SH-SY5Y (cell line): Measurements from ENCODE around the gene STK11.

ENCODE experiments used
- GATA2 ChIP-seq: IDR thresholded peaks from 2 replicates; pipeline ENCODE4 v1.6.1; 2011; ENCODE audit warnings: mild to moderate bottlenecking, low read depth, low read length
- GATA3 ChIP-seq: IDR thresholded peaks from 2 replicates; pipeline ENCODE4 v1.6.1; 2011; ENCODE audit warnings: low read depth, mild to moderate bottlenecking, low read length, moderate library complexity

STK11 gene

DNA sequence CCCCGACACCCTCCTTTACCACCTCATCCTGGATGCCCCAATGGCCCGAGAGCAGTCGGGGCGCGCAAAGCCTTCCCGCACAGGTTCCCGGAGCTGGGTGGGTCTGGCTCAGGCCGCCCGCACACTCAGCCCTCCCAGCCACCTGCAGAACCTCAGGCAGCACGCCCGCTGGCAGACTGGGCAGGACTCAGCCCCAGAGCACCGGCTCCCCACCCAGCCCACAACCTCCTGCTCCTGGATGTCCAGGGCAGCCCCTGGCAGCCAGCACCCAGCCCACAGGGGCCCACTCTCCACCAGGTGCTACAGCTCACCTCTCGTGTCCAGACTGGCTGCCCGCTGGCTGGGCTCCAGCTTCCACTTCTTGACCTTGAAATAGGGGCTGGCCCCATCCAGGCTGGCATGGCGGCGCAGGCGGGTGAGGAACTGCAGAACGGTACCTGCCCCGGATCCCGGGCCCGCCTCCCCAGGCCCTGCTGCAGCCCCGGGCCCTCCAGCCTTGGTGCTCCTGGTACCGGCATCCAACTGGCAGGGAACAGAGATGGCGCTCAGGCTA, 27.6 kb downstream of the STK11 start:
- TF ChIP-seq GATA2 (no peak), GATA3 (no peak)

DNA sequence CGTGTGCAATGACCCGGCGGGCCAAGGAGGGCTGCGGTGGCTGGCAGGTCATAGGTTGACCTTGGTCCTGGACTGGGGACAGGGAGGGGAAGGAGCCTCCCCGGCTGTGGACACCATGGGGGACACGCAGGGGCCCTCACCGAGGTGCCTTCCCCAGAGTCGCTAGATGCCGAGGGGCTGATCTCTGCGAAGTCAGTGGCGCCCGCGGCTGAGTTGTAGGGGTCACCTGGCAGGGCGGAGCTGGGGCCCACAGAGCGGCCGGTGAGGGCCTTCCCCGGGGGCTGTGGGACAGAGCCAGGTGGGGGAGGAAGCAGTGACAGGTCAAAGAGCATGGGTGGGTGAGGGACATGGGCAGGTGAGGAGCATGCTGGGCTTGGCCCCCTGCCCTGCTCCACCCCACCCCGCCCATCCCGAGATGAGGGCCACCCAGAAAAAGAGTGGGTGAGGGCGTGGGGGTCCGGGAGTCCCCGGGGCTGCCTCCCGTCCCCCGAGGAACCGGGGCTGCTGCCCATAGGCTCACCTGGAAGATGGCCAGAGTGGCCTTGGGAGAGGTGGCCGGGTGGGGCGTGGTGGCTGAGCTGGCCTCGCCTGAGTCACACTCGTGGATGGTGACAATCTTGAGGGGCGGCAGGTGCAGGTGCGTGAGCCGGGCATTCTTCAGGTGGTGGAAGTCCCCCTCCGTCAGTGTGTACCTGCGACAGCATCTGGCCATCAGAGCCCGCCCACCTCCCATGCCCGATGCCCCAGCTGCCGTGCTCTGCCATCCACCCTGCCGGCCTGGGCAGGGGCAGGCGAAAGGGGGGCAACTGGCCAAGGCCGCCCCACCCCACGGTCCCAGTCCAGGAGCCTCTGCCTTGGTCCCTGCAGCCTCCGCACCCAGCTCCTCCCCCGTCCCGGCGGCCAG, 28.7 kb downstream of the STK11 start:
- TF ChIP-seq GATA3: no peak
- no peak for TF ChIP-seq GATA2

DNA sequence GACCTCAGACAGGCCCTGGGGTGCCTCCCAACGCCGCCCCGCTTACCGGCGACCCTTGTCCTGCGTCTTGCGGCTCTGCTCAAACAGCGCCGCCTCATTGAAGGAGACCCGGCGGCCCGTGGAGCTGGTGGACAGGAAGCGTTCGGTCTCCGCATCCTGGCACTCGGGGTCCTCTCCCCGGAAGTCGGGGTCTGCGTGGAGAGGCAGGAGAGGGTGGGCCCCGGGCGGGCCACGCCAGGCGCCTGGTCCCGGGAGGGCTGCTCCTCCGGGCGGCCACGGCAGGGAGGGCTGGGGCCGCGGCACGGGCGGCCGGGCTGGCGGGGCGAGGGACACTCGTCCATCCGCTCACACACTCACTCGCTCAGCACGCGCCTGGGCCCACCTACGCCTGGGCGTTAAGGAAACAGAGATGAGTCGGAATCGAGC, 29.4 kb downstream of the STK11 start:
- TF ChIP-seq GATA2 (no peak), GATA3 (no peak)

DNA sequence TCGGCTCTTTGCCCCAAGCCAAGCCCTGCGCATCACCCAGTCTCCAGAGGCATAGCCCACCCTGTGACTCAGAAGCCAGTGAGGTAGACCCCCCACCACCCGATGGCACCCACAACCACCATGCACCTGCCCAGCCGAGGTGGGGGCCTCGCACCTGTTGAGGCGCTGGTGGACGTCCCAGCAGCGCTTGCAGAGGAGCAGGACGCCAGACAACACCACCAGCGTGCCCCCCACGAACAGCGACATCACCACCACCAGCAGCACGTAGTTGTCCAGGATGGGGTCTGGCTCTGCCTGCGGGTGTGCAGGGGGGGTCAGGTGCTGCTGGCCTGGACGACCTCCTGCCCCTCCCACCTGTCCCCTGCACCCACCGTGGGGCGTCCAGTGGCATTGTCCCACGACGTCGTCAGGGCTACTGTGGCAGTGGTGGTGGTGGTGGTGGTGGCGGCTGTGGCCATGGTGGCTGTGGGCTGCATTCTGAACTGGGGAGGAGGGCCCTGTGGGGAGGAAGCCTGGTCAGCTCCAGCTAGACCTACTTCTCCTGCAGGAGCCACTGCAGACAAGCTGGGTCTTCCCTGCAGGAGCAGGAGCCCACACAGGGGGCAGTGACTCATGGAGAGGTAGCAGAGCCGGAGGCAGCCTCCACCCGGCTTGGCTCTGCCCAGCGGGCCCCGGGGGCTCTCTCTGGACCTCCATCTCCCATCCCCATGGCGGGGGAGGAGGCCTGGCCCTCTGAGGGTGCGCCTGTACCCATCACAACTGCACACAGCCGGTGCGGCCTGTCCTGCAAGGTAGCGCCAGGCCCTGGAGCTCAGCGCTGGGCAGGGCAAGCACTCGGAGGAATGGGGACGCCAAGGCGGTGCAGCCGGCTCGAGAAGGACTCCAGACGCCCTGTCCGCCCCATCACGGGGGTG, 30.3 kb downstream of the STK11 start:
- no peak for TF ChIP-seq GATA3
- TF ChIP-seq GATA2: no peak

DNA sequence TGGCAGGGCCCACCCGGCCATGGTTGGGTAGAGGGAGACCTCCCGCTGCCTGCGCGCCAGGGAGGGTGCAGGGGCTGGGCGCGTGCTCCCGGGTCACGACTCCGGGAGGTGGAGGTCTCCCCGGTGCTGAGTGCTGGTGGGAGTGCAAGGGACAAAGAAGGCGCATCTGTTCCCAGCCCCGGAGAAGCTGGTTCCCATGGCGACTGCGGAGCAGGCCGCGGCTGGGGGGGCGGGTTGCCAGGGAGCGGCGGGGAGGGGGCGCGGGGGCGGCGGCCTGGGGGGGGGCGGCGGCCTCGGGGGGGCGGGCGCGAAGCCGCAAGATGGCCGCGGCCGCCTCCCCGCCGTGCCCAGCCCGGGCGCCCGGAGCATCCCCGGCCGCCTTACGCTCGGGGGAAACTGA, 31.0 kb downstream of the STK11 start:
- TF ChIP-seq GATA2 (no peak), GATA3 (no peak)

DNA sequence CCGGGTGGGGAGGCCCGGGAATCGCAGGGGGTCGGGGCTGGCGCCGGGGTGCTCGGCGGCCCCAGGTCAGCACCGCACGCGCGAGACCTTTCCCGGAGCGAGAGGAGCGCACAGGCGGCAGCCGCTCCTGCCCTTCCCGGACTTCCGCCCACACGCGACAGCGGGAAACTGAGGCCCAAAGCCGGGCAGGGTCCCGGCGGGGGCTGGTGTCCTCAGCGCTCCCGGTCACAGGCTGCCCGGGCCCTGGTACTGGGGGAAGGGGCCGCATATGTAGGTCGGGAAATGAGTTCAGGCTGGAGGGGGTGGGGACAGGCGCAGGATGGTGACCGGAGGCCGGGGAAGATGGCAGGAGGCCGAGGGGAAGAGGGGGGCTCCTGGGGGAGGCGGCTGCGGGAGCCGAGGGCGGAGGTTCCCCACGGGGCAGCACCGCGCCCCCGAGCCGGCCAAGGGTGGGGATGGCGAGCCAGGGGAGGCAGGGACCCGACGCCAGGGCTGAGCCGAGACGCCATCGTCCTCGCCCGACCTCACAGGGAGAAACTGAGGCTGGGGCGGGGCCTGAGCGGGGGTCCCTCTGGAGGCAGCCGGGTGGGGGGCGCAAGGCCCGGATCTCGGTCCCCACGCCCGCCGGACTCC, 31.6 kb downstream of the STK11 start:
- no peak for TF ChIP-seq GATA2
- TF ChIP-seq GATA3: no peak

DNA sequence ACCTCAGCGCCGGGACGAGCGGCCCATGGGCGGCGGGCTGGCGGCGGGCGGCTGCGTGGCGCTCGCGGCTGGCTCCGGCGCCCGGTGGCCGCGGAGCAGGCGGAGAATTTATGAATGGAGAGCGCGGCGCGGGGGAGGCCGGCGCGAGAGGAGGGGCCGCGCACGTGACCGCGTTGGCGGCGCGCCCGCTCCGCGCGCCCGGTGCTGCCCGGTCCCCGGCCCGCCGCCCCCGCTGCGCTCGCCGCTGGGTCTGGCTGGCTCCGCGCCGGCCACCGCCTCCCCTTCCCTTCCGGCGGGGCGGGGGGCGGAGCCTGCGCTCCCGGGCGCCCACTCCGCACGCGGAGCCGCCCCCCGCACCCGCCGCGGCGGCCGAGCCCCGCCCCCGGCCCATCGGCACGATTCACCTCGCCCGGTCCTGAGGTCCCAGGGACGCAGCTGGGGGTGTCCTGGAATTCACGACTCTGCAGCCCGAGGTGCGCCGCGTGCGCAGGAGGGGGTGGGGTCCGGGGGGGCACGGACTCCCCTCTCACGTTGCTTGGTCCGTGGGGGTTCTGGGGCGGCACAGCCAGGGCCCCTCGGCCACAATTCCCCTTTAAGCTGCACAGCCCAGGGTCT, 32.3 kb downstream of the STK11 start, which contains the start of gene CBARP:
CBARP (minus strand) TSS at position 252 of the 615 bp plus-strand sequence. CDS start 1,905 bp downstream, outside the sequence.
- TF ChIP-seq GATA2: no peak
- no peak for TF ChIP-seq GATA3

DNA sequence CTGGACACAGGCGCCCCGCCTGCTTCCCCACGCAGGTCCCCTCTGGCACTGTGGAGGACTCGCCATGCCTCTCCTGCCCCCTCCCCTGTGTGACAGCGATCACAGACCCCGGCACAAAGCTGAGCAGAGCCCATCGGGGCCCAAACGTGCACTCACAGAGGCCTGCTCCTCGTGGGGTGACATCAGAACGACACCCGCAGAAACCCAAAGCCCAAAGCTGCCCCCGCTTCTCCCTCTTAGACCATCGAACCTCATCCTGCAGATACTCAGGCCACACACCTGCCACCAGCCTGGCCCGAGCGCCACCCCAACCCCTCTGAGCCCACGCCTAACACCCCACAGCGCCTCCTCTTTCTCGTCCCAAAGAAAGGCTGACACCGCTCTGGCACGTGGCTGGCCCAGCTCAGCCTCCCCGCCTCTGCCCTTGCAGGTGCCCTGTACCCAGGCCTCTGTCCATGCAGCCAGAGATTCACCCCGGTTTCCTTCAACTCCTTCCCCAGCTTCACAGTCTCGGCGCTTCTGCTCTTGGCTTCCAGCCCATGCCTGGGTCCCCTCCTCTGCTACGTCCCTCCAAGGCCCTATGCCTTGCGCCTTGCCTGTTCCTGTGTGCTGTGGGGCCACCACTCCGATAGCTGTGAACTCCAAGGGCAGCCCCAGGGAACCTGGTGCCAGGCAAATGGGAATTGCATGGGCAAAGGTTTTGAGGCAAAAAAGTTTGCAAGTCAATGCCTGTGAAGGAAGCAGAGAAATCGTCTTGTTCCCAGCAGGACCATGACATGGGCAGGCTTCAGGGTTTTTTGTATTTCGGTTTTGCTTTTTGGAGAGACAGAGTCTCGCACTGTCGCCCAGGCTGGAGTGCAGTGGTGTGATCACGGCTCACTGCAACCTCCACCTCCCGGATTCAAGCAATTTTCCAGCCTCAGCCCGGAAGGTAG, 33.1 kb downstream of the STK11 start:
- TF ChIP-seq GATA3 (no peak), GATA2 (no peak)

DNA sequence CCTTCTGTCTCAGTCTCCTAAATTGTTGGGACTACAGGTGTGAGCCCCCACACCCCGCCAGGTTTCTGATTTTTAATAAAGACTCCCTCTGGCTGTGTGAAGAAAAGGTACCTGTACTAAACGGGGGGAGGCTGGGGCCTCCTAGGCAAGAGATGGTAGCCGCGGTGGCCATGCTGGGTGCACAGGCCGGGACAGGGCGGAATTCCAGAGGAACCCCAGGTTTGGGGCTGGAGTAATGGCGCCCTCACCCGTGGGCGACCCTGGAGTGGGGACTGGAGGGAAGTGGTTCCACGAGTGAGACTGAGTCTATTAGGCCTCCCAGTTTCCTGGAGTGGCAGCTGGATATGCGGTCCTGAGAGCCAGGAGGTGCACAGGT, 33.8 kb downstream of the STK11 start:
- no peak for TF ChIP-seq GATA3
- no peak for TF ChIP-seq GATA2

DNA sequence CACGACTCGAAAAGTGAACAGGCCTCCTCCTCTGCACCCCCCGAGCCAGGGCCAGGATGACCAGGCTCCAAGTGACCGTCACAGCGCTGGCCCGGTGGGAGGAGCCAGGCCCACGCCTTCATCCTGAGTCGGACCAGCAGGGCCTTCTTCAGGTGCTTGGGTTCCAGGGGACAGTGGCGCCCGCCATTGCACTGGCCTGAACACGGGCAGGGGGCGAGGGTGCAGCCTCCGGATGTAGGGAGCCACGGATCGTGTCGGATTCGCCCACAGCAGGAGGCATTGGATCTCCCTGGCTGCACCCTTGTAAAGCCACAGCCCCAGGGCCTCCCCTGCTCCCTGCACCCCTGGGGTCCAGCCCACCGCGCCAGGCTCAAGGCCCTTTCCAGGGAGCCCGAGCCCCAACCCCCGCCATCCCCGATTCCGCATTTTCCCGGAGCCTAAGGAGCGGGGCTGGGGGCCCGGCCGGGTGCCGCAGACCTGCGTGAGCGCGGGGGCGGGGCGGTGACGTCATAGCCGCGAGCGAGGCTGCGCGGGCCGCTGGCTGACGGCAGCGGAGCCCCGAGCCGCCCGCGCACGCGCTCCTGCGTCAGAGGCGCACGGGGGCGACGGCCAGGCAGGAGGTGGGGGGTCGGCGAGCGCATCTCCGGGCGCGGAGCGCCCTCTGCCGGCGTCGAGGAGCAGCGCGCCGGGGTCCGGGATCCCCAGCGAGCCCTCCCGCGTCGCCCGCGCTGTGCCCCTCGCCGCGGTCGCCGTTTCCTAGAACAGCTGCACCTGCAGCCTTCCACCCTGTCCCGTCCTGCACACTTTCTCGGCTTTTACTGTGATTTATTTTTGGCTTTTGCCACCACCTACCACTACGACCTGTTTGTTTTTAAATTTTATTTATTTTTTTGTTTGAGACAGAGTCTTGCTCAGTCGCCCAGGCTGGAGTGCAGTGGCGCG, 34.5 kb downstream of the STK11 start:
- no peak for TF ChIP-seq GATA3
- TF ChIP-seq GATA2: no peak

DNA sequence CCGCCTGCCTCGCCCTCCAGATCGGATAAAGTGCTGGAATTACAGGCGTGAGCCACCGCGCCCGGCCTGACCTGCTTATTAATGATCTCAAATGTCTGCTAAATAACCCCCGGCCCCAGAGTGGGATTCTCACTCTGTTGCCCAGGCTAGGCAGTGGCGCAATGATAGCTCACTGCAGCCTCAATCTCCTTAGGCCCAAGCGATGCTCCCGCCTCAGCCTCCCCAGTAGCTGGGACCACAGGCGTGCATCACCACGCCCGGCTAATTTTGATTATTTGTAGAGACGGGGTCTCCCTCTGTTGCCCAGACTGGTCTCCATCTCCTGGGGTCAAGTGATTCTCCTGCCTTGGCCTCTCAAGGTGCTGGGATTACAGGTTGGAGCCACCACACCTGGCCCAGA, 35.3 kb downstream of the STK11 start:
- TF ChIP-seq GATA3 (no peak), GATA2 (no peak)

DNA sequence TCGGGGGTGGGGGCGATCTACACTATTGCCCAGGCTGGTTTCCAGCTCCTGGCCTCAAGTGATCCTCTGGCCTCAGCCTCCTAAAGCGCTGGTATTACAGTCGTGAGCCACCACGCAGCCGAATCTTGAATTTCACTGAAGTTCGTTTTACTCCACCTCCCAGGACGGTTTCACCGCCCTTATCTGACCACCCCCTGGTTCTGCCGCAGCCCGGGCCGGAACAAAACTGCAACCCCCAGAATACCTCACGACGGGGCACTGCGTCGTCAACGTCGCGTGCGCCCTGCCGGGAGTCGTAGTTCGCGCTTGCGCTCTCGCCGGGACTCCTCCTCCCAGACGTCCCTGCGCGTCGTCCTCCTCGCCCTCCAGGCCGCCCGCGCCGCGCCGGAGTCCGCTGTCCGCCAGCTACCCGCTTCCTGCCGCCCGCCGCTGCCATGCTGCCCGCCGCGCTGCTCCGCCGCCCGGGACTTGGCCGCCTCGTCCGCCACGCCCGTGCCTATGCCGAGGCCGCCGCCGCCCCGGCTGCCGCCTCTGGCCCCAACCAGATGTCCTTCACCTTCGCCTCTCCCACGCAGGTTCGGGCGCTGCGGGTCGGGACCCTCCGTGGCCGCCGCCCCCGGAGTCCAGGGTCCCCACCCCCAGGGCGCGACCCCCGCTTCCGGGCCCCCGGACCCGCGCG, 36.0 kb downstream of the STK11 start, which contains the start of gene ATP5F1D:
ATP5F1D (plus strand) TSS at position 335 of the 679 bp plus-strand sequence; CDS start at position 435, 100 bp downstream.
- TF ChIP-seq GATA2 (peak; percentile 37; the same call in 1 of the 2 replicates), GATA3 (no peak)
